Loucy (cell line): Measurements from ENCODE around the gene B3GALT6.

ENCODE experiments used
- H2AFZ ChIP-seq: fragments of 200-600 bp; sonication (generic); 2 replicates; pipeline ENCODE4 v1.6.0; 2016; ENCODE audit warnings: antibody characterized with exemption, mild to moderate bottlenecking, low read length, moderate library complexity
- H3F3A ChIP-seq: fragments of 200-600 bp; 2 replicates; pipeline ENCODE4 v1.6.0; 2016; ENCODE audit warnings: antibody characterized with exemption, low read depth, mild to moderate bottlenecking
- H3K27me3 ChIP-seq: fragments of 200-600 bp; sonication (generic); 2 replicates; pipeline ENCODE4 v1.6.1; 2014; ENCODE audit warnings: low read length, mild to moderate bottlenecking; ENCODE audit not compliant: insufficient read depth, poor library complexity, severe bottlenecking
- H3K36me3 ChIP-seq: fragments of 200-600 bp; sonication (generic); 2 replicates; pipeline ENCODE4 v1.6.1; 2016; ENCODE audit warnings: low read length; ENCODE audit not compliant: insufficient read depth
- H3K4me1 ChIP-seq: fragments of 200-600 bp; sonication (generic); 2 replicates; pipeline ENCODE4 v1.5.1; 2014; ENCODE audit warnings: low read length, mild to moderate bottlenecking; ENCODE audit not compliant: insufficient read depth, poor library complexity, severe bottlenecking
- H3K4me2 ChIP-seq: fragments of 200-600 bp; sonication (generic); 2 replicates; pipeline ENCODE4 v1.6.0; 2014; ENCODE audit warnings: antibody characterized with exemption, low read length, low read depth, mild to moderate bottlenecking; ENCODE audit not compliant: poor library complexity, severe bottlenecking
- H3K4me3 ChIP-seq: fragments of 200-600 bp; sonication (generic); 2 replicates; pipeline ENCODE4 v1.5.1; 2014; ENCODE audit warnings: low read length, mild to moderate bottlenecking, mixed read lengths; ENCODE audit not compliant: poor library complexity, severe bottlenecking
- H3K79me2 ChIP-seq: fragments of 200-600 bp; sonication (generic); 2 replicates; pipeline ENCODE4 v1.6.1; 2014; ENCODE audit warnings: low read length; ENCODE audit not compliant: insufficient read depth
- H3K9ac ChIP-seq: fragments of 200-600 bp; sonication (generic); 2 replicates; pipeline ENCODE4 v1.6.0; 2014; ENCODE audit warnings: mild to moderate bottlenecking, low read depth, low read length, moderate library complexity; ENCODE audit not compliant: poor library complexity, severe bottlenecking
- H3K9me2 ChIP-seq: fragments of 200-600 bp; sonication (generic); replicated peaks from 2 replicates; pipeline ENCODE4 v1.6.1; 2016; ENCODE audit warnings: low read depth, low read length, mixed read lengths
- H3K9me3 ChIP-seq: fragments of 200-600 bp; sonication (generic); 2 replicates; pipeline ENCODE4 v1.6.1; 2014; ENCODE audit warnings: mild to moderate bottlenecking, antibody characterized with exemption, low read length, low read depth; ENCODE audit not compliant: insufficient read depth
- H4K20me1 ChIP-seq: fragments of 200-600 bp; sonication (generic); 2 replicates; pipeline ENCODE4 v1.6.0; 2014; ENCODE audit warnings: antibody characterized with exemption, low read length, mild to moderate bottlenecking; ENCODE audit not compliant: insufficient read depth, poor library complexity, severe bottlenecking
- EZH2phosphoT487 ChIP-seq: fragments of 200-600 bp; IDR thresholded peaks from 2 replicates; pipeline ENCODE4 v1.6.1; 2018; ENCODE audit warnings: antibody characterized with exemption, mild to moderate bottlenecking, moderate library complexity, borderline replicate concordance
- TF ChIP-seq, protein P1 (sequence below): fragments of 200-600 bp; sonication (generic); conservative IDR thresholded peaks from 2 replicates; pipeline ENCODE4 v1.5.1; 2014; ENCODE audit warnings: mild to moderate bottlenecking, antibody characterized with exemption, low read length

Gene B3GALT6

DNA sequence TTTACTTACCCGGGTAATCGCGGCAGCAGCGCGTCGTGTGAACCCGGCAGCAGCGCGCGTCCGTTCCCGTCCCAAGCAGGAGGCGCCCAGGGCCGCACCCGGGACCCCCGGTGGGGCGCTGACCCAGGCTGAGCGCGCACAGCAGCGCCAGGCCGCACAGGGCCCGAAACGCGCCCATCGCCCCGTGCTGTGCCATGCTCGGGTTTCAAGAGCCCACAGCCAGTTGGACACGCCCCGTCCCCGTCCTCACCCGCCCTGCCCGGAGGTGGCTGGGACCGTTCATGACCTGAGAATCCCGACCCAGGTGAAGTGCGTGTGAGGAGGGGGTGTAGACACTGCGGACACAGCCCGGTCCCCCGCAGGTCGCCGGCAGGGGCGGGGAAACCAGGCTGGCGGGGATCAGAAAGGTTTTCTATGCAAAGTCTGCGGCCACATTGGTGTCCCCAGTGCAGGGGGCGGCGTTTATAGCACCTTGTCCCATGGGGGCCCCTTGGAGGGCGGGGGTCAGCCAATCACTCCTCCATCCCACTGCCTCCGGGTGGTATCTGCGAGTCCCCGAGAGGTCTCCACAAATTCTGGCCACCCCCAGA is 25.6 kb upstream of the B3GALT6 start, which contains the start of gene TNFRSF18:
Gene TNFRSF18, minus strand, starts transcription at position 217 of the 590 bp plus-strand sequence. Its CDS starts 21 bp downstream, at position 196.
- Histone ChIP-seq H3K27me3 (no peaks in the 10 kb centered on the region), H3K9ac (peak within 1 kb of the TSS; percentile 71), H2AFZ (no peak within 1 kb of the TSS), H3K9me3 (no peaks in the 10 kb centered on the region), H3K79me2 (peaks cover 13% of the 10 kb centered on the region; the same call in 1 of the 2 replicates), H3K4me3 (peak within 1 kb of the TSS; percentile 49), H3K9me2 (no peaks in the 10 kb centered on the region), H3K4me1 (peaks cover 47% of the 10 kb centered on the region), H4K20me1 (no peaks in the 10 kb centered on the region), H3F3A (0 out of 2 replicates have a peak, but pooled peaks cover 3% of the 10 kb centered on the region), H3K4me2 (peak within 1 kb of the TSS; percentile 85), H3K36me3 (no peaks in the 10 kb centered on the region)
- TF ChIP-seq EZH2phosphoT487: no peak
- TF ChIP-seq, protein P1, sequence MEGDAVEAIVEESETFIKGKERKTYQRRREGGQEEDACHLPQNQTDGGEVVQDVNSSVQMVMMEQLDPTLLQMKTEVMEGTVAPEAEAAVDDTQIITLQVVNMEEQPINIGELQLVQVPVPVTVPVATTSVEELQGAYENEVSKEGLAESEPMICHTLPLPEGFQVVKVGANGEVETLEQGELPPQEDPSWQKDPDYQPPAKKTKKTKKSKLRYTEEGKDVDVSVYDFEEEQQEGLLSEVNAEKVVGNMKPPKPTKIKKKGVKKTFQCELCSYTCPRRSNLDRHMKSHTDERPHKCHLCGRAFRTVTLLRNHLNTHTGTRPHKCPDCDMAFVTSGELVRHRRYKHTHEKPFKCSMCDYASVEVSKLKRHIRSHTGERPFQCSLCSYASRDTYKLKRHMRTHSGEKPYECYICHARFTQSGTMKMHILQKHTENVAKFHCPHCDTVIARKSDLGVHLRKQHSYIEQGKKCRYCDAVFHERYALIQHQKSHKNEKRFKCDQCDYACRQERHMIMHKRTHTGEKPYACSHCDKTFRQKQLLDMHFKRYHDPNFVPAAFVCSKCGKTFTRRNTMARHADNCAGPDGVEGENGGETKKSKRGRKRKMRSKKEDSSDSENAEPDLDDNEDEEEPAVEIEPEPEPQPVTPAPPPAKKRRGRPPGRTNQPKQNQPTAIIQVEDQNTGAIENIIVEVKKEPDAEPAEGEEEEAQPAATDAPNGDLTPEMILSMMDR: no peak

DNA sequence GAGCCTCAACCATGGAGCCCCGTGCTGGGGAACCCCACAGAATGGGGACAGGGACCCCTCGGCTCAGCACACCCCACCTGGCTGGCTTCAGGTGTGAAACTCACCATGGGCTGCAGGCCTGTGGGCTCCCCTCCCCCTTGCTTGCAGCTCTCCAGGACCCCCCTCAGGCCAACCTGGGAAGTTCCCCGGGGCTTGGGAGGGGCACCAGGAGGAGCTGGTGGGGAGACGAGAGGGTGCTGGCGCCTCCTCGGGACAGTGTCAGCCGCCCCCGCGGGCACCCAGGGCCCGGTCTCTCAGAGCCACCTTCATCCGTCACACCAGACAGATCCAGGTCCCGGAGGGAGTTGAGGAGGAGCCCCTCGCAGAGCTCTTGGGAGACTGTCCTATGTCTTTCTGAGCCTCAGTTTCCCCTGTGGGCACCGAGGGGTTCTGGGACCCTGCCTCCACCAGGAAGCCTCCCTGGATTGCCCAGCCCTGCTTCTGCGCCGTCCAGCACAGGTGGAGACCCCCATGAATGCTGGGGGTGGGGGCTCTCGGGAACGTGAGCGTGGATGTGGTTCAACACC is 25.0 kb upstream of the B3GALT6 start:
- Histone ChIP-seq H3K27me3 (no peaks in the 10 kb centered on the region), H3F3A (0 out of 2 replicates have a peak, but pooled peaks cover 3% of the 10 kb centered on the region), H3K4me3 (peak overlapping the region; percentile 49), H3K9ac (peak overlapping the region; percentile 71), H3K4me2 (peak overlapping the region; percentile 85), H4K20me1 (no peaks in the 10 kb centered on the region), H3K9me2 (no peaks in the 10 kb centered on the region), H3K4me1 (peaks cover 47% of the 10 kb centered on the region), H3K9me3 (no peaks in the 10 kb centered on the region), H3K79me2 (peaks cover 18% of the 10 kb centered on the region; the same call in 1 of the 2 replicates), H2AFZ (no peak overlapping the region), H3K36me3 (no peaks in the 10 kb centered on the region)
- TF ChIP-seq, protein P1: no peak; the same call in 1 of the 2 replicates
- no peak for TF ChIP-seq EZH2phosphoT487

DNA sequence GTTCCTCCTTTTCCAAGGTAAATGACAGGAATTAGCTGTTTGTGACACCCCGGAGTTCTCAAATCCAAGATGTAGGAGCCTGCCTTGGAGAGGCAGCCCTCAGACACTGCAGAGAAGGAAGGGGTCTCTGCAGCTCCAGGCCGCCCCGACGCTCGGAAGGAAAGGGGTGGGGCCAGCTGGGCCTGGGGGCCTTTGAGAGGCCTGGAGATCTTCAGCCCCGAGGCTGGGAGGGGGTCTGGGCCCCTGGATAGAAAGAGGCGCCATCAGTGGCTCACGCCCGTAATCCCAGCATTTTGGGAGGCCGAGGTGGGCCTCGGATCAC is 24.5 kb upstream of the B3GALT6 start:
- Histone ChIP-seq H3K9ac (peak overlapping the region; percentile 71), H3K9me3 (no peaks in the 10 kb centered on the region), H4K20me1 (no peaks in the 10 kb centered on the region), H3F3A (0 out of 2 replicates have a peak, but pooled peaks cover 3% of the 10 kb centered on the region), H3K4me3 (peak overlapping the region; percentile 69), H2AFZ (no peak overlapping the region), H3K4me2 (peak overlapping the region; percentile 85), H3K36me3 (no peaks in the 10 kb centered on the region), H3K79me2 (peaks cover 20% of the 10 kb centered on the region; the same call in 1 of the 2 replicates), H3K4me1 (peaks cover 47% of the 10 kb centered on the region), H3K9me2 (no peaks in the 10 kb centered on the region), H3K27me3 (no peaks in the 10 kb centered on the region)
- TF ChIP-seq, protein P1: no peak
- TF ChIP-seq EZH2phosphoT487: no peak
